Memory B cell (primary cell): ENCODE measurements around the gene DNAH10.

Experiments
- ATAC-seq: fragments of 150-1000 bp; cut with Tn5 transposase; 2 replicates; pipeline ENCODE4 v1.10.0; 2021; ENCODE audit warnings: low read depth, mild to moderate bottlenecking, moderate library complexity
- DNase-seq, 2 donors: peaks; one replicate each; pipeline ENCODE4 v3.0.0; 2022; ENCODE audit warnings: low spot score in 2 of 2
- H3K27ac Mint-ChIP-seq: one replicate; pipeline ENCODE4 v1.8.0; 2022; ENCODE audit warnings: mild to moderate bottlenecking, moderate library complexity, mixed read lengths
- H3K27me3 Mint-ChIP-seq: one replicate; pipeline ENCODE4 v1.8.0; 2022; ENCODE audit warnings: mixed read lengths
- H3K36me3 Mint-ChIP-seq: one replicate; pipeline ENCODE4 v1.8.0; 2022; ENCODE audit warnings: mild to moderate bottlenecking, mixed read lengths
- H3K4me1 Mint-ChIP-seq: one replicate; pipeline ENCODE4 v1.8.0; 2022; ENCODE audit warnings: mixed read lengths
- H3K4me3 Mint-ChIP-seq: one replicate; pipeline ENCODE4 v1.8.0; 2022; ENCODE audit warnings: mild to moderate bottlenecking, moderate library complexity, mixed read lengths
- H3K9me3 Mint-ChIP-seq: one replicate; pipeline ENCODE4 v1.8.0; 2022; ENCODE audit warnings: mixed read lengths

The DNAH10 gene

DNA sequence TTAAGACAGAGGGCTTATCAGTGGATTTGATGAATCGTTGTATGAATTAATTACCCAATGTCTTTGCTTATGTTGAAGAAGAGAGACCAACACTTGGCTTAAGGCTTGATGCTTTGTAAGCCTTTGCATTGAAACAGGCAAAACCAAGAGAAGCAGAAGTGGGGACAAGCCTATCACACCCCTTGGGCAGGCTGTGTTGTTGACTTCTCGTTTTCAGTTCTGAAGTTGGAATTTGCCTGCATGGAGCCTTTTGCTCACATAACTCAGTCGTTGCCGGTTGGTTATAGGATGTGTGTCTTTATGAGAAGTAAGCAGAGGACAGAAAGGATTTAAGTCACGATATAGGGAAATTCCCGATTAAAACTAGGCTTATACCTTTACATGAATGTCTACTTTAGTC is 115.9 kb downstream of the DNAH10 start:
- DNase-seq (no peak), ATAC-seq (no peak)
- H3K4me3 Mint-ChIP-seq = no peak overlapping the region
- no peaks in the 10 kb centered on the region for H3K36me3 Mint-ChIP-seq
- H3K27ac Mint-ChIP-seq = no peak overlapping the region
- H3K27me3 Mint-ChIP-seq = peaks cover 10% of the 10 kb centered on the region
- peaks cover 1% of the 10 kb centered on the region for H3K9me3 Mint-ChIP-seq
- H3K4me1 Mint-ChIP-seq = no peaks in the 10 kb centered on the region

DNA sequence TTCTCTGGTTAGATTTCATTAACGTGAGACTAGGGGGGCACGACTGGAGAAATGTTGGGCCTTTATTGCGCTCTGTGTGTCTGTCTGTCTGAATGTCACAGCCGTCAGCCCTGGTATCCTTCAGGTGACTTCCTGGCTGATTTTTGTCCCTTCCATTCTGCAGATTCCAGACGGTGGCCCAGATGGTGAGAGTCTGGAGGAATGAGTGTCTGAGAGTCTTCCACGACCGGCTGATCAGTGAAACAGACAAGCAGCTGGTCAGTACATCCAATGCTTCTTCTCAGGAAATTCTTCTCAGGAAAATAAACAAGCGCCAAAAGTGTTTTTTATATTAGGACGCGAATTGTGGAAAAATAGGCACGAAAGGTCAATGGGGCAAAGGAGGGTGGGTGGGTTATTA is 117.0 kb downstream of the DNAH10 start:
- Mint-ChIP-seq H3K27ac (no peak overlapping the region), H3K4me1 (no peaks in the 10 kb centered on the region), H3K4me3 (no peak overlapping the region), H3K27me3 (peaks cover 10% of the 10 kb centered on the region), H3K36me3 (no peaks in the 10 kb centered on the region), H3K9me3 (peaks cover 1% of the 10 kb centered on the region)
- DNase-seq = no peak
- no peak for ATAC-seq

DNA sequence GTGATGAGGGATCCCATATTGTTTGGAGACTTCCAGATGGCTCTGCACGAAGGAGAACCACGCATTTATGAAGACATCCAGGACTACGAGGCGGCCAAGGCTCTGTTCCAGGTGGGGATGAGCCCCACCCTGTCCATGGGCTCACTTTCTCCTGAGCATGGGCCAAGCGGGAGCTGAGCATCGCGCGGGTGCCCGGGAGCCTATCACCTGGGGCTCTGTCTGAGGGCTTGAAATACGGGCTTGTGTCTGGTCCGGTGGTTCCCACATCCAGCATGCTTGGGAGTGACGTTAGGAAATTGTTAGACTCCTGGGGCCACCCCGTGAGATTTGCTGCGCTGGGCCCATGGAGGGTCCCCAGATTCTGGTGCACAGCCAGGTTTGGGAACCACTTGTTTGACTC is 117.6 kb downstream of the DNAH10 start:
- H3K27me3 Mint-ChIP-seq = peaks cover 8% of the 10 kb centered on the region
- no peaks in the 10 kb centered on the region for H3K9me3 Mint-ChIP-seq
- no peaks in the 10 kb centered on the region for H3K4me1 Mint-ChIP-seq
- no peak overlapping the region for H3K4me3 Mint-ChIP-seq
- no peaks in the 10 kb centered on the region for H3K36me3 Mint-ChIP-seq
- ATAC-seq (no peak), DNase-seq (no peak)
- no peak overlapping the region for H3K27ac Mint-ChIP-seq

DNA sequence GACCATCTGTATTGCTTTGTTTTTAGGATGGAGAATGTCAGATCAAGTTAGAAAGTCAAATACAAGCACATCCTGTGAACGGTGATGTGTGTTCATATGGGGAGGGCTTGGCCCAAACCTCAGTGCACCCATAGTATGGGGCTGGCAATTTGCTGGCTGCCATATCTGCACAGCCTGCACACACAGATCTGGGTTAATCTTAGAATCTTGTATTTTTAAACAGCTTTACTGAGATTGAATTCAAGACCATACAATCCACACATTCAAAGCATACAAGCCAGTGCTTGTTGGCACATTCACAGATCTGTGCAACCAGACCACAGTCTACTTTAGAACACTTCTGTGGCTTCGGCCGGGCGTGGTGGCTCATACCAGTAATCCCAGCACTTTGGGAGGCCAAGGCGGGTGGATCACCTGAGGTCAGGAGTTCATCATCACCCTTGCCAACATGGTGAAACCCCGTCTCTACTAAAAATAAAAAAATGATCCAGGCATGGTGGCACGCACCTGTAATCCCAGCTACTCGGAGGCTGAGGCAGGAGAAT is 120.1 kb downstream of the DNAH10 start:
- Mint-ChIP-seq H3K4me3 (no peak overlapping the region), H3K36me3 (no peaks in the 10 kb centered on the region), H3K27ac (no peak overlapping the region), H3K9me3 (no peaks in the 10 kb centered on the region), H3K27me3 (peaks cover 12% of the 10 kb centered on the region), H3K4me1 (no peaks in the 10 kb centered on the region)
- DNase-seq = no peak
- ATAC-seq = no peak

DNA sequence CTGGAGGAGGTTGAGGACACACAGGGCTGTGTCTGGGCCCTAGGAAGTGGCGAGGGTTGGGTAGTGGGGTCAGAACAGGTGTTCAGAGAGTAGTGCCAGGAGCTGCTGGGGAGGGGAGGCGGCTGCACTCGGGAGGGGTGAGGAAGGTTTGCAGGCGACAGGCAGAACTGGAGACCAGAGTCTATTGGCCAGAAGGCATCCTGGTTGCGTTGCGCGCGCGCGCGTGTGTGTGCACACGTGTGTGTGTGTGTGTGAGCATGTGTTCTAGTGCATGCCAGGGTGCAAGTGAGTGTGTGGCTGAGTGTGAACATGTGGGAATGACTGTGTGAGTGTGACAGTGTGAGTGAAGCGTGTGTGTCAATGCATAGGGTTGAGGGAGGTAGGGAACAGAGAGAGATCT is 124.2 kb downstream of the DNAH10 start:
- H3K27ac Mint-ChIP-seq = no peak overlapping the region
- peaks cover 13% of the 10 kb centered on the region for H3K27me3 Mint-ChIP-seq
- ATAC-seq = no peak

DNA sequence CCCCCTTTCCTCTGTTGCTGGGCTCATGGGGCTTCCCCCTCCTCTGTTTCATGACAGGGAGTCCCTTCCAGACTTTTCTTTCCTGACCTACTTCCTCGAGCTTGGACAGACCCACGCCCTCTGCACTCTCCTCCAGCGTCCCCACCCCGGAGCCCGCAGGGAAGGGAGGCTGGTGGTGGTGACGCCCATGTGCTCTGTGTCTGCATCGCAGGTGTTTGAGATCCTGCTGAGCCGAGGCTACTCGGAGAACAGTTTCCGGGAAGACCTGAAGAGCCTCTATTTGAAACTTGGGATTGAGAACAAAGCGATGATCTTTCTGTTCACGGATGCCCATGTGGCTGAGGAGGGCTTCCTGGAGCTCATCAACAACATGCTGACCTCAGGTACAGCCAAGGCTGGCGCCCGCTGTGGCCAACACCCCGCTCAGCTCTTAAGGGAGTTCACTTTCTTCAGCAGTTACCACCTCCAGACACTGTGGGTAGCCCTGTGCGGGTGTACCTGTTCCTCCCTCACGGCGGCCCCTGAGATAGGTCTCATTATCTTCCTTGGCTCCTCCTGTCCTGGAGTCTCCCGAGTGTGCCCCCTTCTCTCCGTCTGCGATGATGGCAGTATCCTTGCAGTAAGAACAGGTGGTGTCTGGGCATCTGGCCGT is 125.0 kb downstream of the DNAH10 start:
- H3K4me3 Mint-ChIP-seq = no peak overlapping the region
- DNase-seq (no peak), ATAC-seq (no peak)
- no peaks in the 10 kb centered on the region for H3K36me3 Mint-ChIP-seq
- H3K27ac Mint-ChIP-seq = no peak overlapping the region
- peaks cover 17% of the 10 kb centered on the region for H3K27me3 Mint-ChIP-seq
- H3K4me1 Mint-ChIP-seq = no peaks in the 10 kb centered on the region
- H3K9me3 Mint-ChIP-seq = no peaks in the 10 kb centered on the region

More for the DNA sequence above, 124.2 kb downstream of the DNAH10 start:
- Mint-ChIP-seq H3K36me3 (no peaks in the 10 kb centered on the region), H3K4me3 (no peak overlapping the region), H3K9me3 (no peaks in the 10 kb centered on the region), H3K4me1 (no peaks in the 10 kb centered on the region)
- no peak for DNase-seq

DNA sequence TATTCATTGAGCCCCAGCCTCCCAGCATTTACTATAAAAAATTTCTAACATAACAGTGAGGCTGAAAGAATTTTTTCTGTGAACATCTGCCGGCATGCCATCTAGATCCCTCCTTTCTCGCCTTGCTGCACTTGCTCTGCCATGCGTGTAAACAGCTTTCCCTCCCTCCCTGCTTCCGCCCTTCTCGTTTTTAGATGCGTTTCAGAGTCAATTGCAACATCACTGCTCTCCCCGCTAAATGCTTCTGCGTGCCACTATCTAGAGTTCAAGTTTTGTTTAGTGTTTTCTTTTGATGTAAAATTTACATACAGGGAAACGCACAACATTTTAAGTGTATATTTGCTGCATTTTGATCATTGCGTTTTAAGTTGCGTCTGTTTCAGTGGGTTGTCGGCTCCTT is 126.9 kb downstream of the DNAH10 start:
- no peaks in the 10 kb centered on the region for H3K9me3 Mint-ChIP-seq
- ATAC-seq = no peak
- peaks cover 16% of the 10 kb centered on the region for H3K27me3 Mint-ChIP-seq
- DNase-seq = no peak
- H3K4me1 Mint-ChIP-seq = no peaks in the 10 kb centered on the region
- no peak overlapping the region for H3K27ac Mint-ChIP-seq
- no peak overlapping the region for H3K4me3 Mint-ChIP-seq
- H3K36me3 Mint-ChIP-seq = no peaks in the 10 kb centered on the region

DNA sequence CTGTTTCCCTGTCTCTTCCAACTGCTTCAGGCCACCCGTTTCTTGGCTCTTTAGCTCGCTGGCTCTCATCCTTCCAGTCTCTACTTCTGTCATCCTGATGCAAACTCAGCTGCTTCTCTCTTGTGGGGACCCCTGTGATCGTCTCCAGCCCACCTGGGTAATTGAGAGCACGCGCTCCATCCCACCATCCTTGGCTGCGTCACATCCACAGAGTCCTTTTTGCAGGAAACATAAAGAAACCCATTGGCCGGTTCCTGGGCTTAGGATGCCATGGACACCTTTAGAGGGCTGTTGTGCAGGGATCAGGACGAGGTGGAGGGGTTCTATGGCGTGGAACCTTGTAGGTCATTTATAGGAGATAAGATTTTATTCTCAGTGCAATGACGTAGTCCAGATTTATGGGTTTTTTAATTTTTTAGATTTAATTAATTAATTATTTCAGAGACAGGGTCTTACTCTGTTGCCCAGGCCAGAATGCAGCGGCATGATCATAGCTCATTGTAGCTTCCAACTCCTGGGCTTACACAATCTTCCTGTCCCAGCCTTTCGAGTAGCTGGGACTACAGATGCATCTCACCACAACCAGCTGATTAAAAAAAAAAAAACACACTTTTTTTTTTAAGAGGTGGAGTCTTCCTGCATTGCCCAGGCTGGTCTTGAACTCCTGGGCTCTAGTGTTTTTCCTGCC is 127.9 kb downstream of the DNAH10 start:
- Mint-ChIP-seq H3K4me1 (no peaks in the 10 kb centered on the region), H3K36me3 (no peaks in the 10 kb centered on the region), H3K4me3 (no peak overlapping the region), H3K27ac (no peak overlapping the region), H3K27me3 (peaks cover 15% of the 10 kb centered on the region), H3K9me3 (no peaks in the 10 kb centered on the region)
- DNase-seq (no peak), ATAC-seq (no peak)

DNA sequence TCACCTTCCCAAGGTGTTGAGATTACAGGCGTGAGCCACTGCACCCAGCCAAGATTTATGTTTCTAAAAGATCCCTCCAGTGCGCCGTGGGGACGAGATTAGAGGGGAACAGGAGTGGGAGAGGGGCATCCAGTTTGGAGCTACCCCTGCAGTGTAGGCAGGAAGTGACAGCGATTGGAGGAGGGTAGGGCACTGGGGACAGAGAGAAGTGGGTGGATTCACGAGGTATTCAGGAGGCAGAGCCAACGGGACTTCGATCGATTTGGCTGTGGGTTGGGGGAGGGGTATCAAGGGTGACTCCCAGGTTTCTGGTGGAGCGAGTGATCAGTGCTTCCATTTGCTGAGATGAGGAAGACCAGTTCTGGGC is 128.4 kb downstream of the DNAH10 start:
- ATAC-seq (no peak), DNase-seq (no peak)
- Mint-ChIP-seq H3K4me1 (no peaks in the 10 kb centered on the region), H3K36me3 (no peaks in the 10 kb centered on the region), H3K27ac (no peak overlapping the region), H3K4me3 (no peak overlapping the region), H3K27me3 (peaks cover 15% of the 10 kb centered on the region), H3K9me3 (no peaks in the 10 kb centered on the region)

DNA sequence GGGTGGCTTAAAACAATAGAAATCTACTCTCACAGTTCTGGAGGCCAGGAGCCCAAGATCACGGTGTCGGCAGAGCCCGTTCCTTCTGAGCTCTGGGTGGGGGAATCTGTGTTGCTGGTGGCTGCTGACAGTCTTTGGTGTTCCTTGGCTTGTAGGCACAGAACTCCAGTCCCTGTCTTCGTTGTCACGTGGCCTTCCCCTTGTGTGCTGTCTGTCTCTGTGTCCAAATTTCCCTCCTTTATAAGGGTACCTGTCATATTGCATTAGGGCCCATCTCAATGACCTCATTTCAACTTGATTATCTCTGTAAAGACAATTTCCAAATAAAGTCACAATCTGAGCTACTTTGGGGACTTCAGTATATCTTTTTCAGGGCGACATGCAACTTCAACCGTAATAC is 128.9 kb downstream of the DNAH10 start:
- Mint-ChIP-seq H3K9me3 (no peaks in the 10 kb centered on the region), H3K27ac (no peak overlapping the region), H3K4me3 (no peak overlapping the region), H3K27me3 (peaks cover 15% of the 10 kb centered on the region), H3K36me3 (no peaks in the 10 kb centered on the region), H3K4me1 (no peaks in the 10 kb centered on the region)
- ATAC-seq (no peak), DNase-seq (no peak)

DNA sequence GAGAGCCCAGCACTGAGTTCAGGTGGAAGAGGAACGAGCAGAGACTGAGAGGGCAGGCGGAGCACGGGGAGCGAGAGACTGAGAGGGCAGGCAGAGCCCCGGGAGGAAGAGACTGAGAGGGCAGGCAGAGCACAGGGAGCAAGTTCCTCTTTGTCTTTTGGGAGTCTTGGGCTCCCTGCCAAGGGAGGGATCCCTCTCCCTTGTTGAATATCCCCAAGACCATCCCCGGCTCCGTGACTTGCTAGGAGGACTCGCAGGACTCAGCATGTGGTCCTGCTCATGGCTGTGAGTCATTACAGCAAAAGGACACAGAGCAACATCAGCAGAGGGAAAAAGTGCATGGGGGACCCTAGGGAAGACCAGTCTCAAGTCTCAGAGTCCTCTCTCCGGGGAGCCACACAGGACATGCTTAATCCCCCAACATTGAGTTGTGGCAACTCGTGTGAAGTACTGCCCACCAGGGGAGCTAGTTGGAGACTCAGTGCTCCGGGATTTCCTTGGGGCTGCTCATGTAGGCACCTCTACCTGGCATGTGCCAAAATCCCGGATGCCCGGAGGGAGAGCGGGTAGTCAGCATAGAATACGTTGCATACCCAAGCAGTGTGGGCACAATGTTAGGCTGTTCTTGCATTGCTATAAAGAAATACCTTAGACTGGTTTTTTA is 129.5 kb downstream of the DNAH10 start:
- peaks cover 13% of the 10 kb centered on the region for H3K27me3 Mint-ChIP-seq
- DNase-seq (no peak), ATAC-seq (no peak)
- H3K27ac Mint-ChIP-seq = no peak overlapping the region
- no peak overlapping the region for H3K4me3 Mint-ChIP-seq
- H3K4me1 Mint-ChIP-seq = no peaks in the 10 kb centered on the region
- H3K36me3 Mint-ChIP-seq = no peaks in the 10 kb centered on the region
- no peaks in the 10 kb centered on the region for H3K9me3 Mint-ChIP-seq

DNA sequence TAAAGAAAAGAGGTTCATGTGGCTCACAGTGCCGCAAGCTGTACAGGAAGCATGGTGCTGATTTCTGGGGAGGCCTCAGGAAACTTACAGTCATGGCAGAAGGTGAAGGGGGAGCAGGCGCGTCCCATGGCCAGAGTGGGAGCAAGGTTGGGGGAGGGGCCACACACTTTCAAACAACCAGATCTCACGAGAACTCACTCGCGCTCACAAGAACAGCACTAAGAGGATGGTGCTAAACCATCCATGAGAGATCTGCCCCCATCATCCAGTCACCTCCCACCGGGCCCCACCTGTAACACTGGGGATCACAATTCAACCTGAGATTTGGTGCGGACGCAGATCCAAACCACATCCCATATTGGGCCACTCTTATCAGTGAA is 130.1 kb downstream of the DNAH10 start:
- Mint-ChIP-seq H3K27ac (no peak overlapping the region), H3K36me3 (no peaks in the 10 kb centered on the region), H3K27me3 (peaks cover 13% of the 10 kb centered on the region), H3K4me3 (no peak overlapping the region), H3K9me3 (no peaks in the 10 kb centered on the region), H3K4me1 (no peaks in the 10 kb centered on the region)
- DNase-seq (no peak), ATAC-seq (no peak)

DNA sequence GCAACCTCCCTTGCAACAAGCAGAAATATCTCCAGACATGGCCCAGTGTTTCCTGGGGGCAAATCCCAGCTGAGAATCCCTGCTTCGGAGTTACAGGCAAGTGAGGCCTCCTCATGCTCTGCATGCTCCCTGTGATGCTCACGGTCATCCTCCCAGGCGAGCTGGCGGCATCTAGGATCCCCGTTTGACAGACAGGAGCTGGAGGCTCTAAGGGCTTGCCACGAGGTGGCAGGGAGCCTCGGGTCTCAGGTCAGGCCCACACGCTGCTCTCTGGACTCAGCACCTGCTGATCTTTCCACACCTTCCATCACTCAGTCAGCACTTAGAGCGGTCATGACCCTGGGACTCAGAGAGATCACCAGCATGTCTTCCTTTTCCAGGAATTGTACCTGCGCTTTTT is 130.8 kb downstream of the DNAH10 start:
- Mint-ChIP-seq H3K4me1 (no peaks in the 10 kb centered on the region), H3K27ac (no peak overlapping the region), H3K36me3 (no peaks in the 10 kb centered on the region), H3K27me3 (peaks cover 14% of the 10 kb centered on the region), H3K9me3 (no peaks in the 10 kb centered on the region), H3K4me3 (no peak overlapping the region)
- DNase-seq (no peak), ATAC-seq (no peak)

DNA sequence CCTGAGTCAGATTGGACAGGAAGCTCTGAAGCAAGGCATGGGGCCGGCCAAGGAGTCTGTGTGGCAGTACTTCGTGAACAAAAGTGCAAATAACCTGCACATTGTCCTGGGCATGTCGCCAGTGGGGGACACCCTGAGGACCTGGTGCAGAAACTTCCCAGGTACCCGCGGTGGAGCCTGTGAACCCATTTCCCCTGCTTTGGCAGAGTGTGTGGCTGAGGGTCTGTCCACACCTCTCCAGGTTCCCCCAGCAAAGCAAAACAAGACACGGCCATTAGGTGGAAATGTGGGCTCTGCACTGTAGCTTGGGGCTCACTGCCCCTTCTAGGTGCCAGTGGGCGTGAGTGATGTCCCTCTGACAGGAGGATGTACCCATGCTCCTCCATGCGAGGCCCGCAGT is 131.2 kb downstream of the DNAH10 start:
- Mint-ChIP-seq H3K27ac (no peak overlapping the region), H3K9me3 (no peaks in the 10 kb centered on the region), H3K27me3 (peaks cover 15% of the 10 kb centered on the region)

More for the DNA sequence above, 131.2 kb downstream of the DNAH10 start:
- no peaks in the 10 kb centered on the region for H3K4me1 Mint-ChIP-seq
- no peak overlapping the region for H3K4me3 Mint-ChIP-seq
- DNase-seq (no peak), ATAC-seq (no peak)
- H3K36me3 Mint-ChIP-seq = no peaks in the 10 kb centered on the region
